ENCODE data around the gene RFX1.

DNA sequence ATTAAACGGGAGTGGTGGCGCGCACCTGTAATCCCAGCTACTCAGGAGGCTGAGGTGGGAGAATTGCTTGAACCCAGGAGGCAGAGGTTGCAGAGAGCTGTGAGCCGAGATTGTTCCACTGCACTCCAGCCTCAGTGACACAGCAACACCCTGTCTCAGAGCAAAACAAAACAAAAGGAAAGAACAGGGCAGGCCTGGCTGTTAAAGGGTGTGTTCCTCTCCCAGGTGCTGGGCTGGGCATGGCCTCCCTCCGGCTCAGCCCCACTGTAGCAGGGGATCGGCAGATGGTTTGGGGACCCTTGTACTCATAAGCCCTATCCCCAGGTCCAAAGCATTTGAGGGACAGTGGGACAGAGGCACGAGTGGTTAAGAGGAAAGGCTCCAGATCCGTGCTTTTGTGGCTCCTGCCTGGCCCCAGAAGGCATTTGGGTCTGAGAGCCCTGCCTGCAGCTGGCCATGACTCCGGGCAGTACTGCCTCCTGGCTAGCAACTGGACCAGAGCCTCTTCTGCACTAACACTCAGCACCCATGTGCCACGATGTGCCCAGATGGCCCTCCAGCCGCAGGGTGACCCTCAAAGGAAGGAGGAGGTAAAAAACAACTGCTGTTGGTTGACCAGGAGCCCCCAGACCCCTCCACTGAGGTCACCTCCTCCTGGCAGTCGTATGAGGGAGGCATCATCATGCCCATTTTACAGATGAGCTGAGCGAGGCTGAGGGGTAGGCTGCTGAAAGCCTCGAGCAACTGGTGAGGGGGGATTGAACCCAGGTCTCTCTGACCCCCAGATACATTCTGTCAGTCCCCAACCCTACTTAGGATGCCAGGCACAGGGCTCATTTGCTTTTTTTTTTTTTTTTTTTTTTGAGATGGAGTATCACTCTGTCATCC lies 10.0 kb downstream of the RFX1 start:
- TF ChIP-seq EZH2phosphoT487 (IDR thresholded peaks at IDR 0.05; ENCODE audit: borderline replicate concordance, low read length), result no peak
- TF ChIP-seq, protein P1, sequence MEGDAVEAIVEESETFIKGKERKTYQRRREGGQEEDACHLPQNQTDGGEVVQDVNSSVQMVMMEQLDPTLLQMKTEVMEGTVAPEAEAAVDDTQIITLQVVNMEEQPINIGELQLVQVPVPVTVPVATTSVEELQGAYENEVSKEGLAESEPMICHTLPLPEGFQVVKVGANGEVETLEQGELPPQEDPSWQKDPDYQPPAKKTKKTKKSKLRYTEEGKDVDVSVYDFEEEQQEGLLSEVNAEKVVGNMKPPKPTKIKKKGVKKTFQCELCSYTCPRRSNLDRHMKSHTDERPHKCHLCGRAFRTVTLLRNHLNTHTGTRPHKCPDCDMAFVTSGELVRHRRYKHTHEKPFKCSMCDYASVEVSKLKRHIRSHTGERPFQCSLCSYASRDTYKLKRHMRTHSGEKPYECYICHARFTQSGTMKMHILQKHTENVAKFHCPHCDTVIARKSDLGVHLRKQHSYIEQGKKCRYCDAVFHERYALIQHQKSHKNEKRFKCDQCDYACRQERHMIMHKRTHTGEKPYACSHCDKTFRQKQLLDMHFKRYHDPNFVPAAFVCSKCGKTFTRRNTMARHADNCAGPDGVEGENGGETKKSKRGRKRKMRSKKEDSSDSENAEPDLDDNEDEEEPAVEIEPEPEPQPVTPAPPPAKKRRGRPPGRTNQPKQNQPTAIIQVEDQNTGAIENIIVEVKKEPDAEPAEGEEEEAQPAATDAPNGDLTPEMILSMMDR (IDR thresholded peaks at IDR 0.05; ENCODE audit: low read depth, low read length, poor library complexity, severe bottlenecking), result no peak

Measured in DOHH2 (cell line).